ENCODE results near the gene OR3A3. TPM values are rescaled to one million over a fixed set of nuclear protein-coding genes. Genes with fewer than 3 reads are reported as not detected.
"Not testable (repeated sequence)": the region's sequence is repeated elsewhere in the genome, so short reads cannot be mapped to it uniquely, and the experiment has no call there.

Gene OR3A3
- not detected for total RNA-seq
- long read RNA-seq: 0 reads

DNA sequence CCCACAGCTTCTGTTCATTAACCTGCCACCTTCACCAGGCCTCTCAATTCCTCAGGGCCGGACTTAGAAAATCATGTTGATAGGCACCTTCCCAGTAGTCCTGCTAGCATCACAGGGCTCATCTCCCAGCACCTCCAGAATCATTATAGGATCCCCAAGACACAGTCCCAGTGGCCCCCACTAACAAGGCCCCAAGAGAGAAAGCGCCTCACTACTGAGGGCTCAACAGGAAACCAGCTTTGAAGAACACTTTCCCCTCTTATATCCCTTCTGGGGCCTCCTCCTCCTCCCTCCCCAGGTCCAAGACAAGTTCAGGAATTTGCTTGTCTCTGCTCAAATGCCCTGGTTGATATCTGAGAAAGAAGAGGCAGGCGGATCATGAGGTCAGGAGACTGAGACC, at the start of gene OR3A3:
Gene OR3A3 (plus strand): TSS at position 301 of the 400 bp plus-strand sequence.
- WGBS (ENCODE audit: insufficient coverage, low coverage, low lambda C conversion rate, missing lambda C conversion rate): 76% methylated on average over 2 of the region's 3 CpGs
- no peak for TF ChIP-seq POLR2A (IDR thresholded peaks at IDR 0.05)
- TF ChIP-seq, protein P1, sequence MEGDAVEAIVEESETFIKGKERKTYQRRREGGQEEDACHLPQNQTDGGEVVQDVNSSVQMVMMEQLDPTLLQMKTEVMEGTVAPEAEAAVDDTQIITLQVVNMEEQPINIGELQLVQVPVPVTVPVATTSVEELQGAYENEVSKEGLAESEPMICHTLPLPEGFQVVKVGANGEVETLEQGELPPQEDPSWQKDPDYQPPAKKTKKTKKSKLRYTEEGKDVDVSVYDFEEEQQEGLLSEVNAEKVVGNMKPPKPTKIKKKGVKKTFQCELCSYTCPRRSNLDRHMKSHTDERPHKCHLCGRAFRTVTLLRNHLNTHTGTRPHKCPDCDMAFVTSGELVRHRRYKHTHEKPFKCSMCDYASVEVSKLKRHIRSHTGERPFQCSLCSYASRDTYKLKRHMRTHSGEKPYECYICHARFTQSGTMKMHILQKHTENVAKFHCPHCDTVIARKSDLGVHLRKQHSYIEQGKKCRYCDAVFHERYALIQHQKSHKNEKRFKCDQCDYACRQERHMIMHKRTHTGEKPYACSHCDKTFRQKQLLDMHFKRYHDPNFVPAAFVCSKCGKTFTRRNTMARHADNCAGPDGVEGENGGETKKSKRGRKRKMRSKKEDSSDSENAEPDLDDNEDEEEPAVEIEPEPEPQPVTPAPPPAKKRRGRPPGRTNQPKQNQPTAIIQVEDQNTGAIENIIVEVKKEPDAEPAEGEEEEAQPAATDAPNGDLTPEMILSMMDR (IDR thresholded peaks at IDR 0.05): no peak
- H3K4me3 ChIP-seq: no peak within 1 kb of the TSS
- H3K4me1 ChIP-seq: no peaks in the 10 kb centered on the region
- H3K9me3 ChIP-seq: no peaks in the 10 kb centered on the region
- H3K27ac ChIP-seq: no peak within 1 kb of the TSS
- H3K27me3 ChIP-seq: no peaks in the 10 kb centered on the region
- H3K36me3 ChIP-seq: no peaks in the 10 kb centered on the region
- no peak for ATAC-seq
- DNase-seq: no peak
- intact Hi-C loops (cut with DNase I): no loop called here

DNA sequence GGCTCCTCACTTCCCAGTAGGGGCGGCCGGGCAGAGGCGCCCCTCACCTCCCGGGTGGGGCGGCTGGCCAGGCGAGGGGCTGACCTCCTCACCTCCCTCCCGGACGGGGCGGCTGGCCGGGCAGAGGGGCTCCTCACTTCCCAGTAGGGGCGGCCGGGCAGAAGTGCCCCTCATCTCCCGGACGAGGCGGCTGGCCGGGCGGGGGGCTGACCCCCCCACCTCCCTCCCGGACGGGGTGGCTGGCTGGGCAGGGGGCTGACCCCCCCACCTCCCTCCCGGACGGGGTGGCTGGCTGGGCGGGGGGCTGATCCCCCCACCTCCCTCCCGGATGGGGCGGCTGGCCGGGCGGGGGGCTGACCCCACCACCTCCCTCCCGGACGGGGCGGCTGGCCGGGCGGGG, 40.0 kb upstream of the OR3A3 start:
- H3K4me3 ChIP-seq; DNase-seq; H3K4me1 ChIP-seq; ATAC-seq; H3K36me3 ChIP-seq; intact Hi-C loops (cut with DNase I); H3K27ac ChIP-seq; H3K9me3 ChIP-seq; H3K27me3 ChIP-seq: not testable (repeated sequence)
- WGBS (ENCODE audit: insufficient coverage, low coverage, low lambda C conversion rate, missing lambda C conversion rate): no CpG with 5 or more reads among the region's 31 CpGs

DNA sequence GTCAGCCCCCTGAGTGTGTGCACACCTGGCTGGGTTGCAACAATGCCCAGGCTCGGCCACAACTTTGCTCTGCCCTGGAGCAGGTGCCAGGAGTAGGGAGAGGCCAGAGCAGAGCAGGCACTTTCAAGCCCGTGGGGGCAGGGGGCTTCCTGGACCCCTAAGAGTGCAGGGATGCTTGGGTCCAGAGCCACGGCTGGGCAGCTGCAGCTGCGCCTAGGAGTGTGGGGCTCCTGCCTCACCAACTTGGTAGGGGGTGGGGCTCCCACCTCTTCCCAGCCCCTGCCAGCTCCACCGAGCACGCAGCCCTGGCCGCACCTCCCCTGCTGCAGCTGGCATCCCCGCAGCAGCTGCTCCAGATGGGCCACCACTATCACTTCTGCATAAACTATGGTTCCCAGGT, 32.8 kb upstream of the OR3A3 start:
- ATAC-seq: peak in 1 of 4 donors; percentile 20
- Histone ChIP-seq H3K27me3 (no peaks in the 10 kb centered on the region), H3K9me3 (no peaks in the 10 kb centered on the region), H3K27ac (no peak overlapping the region), H3K4me3 (no peak overlapping the region), H3K4me1 (no peaks in the 10 kb centered on the region), H3K36me3 (no peaks in the 10 kb centered on the region)
- WGBS (ENCODE audit: insufficient coverage, low coverage, low lambda C conversion rate, missing lambda C conversion rate): 67% methylated on average over 3 of the region's 8 CpGs
- no peak for DNase-seq
- TF ChIP-seq, protein P1 (IDR thresholded peaks at IDR 0.05): no peak
- no peak for TF ChIP-seq POLR2A (IDR thresholded peaks at IDR 0.05)
- intact Hi-C loops (cut with DNase I): no loop called here

DNA sequence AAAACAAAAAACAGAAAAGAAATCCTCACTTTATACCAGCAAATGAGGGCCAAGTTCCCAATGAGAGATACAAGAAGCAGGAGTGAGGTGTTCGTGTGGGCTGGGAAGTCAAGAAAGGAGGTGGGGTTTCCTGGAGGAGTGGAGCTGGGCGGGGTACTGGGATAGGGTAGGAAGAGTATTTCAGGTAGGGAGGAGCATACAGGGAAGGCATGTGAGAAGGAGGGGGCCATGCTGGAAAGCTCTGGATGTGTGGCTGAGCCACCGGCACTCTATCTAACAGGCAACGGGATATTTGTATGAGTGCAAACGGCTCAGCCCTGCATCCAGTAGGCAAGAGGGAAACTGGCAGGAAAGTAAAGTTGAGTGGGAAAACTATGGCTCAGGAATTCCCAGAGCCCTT, 29.2 kb upstream of the OR3A3 start:
- Histone ChIP-seq H3K27me3 (peaks cover 0 to 9% of the 10 kb centered on the region in 2 donors), H3K4me3 (no peak overlapping the region), H3K36me3 (no peaks in the 10 kb centered on the region), H3K4me1 (no peaks in the 10 kb centered on the region), H3K9me3 (no peaks in the 10 kb centered on the region), H3K27ac (no peak overlapping the region)
- intact Hi-C loops (cut with DNase I): no loop called here
- no peak for DNase-seq
- no peak for ATAC-seq
- WGBS (ENCODE audit: insufficient coverage, low coverage, low lambda C conversion rate, missing lambda C conversion rate): 78% methylated on average over 5 of the region's 5 CpGs
- TF ChIP-seq, protein P1 (IDR thresholded peaks at IDR 0.05): no peak
- no peak for TF ChIP-seq POLR2A (IDR thresholded peaks at IDR 0.05)

DNA sequence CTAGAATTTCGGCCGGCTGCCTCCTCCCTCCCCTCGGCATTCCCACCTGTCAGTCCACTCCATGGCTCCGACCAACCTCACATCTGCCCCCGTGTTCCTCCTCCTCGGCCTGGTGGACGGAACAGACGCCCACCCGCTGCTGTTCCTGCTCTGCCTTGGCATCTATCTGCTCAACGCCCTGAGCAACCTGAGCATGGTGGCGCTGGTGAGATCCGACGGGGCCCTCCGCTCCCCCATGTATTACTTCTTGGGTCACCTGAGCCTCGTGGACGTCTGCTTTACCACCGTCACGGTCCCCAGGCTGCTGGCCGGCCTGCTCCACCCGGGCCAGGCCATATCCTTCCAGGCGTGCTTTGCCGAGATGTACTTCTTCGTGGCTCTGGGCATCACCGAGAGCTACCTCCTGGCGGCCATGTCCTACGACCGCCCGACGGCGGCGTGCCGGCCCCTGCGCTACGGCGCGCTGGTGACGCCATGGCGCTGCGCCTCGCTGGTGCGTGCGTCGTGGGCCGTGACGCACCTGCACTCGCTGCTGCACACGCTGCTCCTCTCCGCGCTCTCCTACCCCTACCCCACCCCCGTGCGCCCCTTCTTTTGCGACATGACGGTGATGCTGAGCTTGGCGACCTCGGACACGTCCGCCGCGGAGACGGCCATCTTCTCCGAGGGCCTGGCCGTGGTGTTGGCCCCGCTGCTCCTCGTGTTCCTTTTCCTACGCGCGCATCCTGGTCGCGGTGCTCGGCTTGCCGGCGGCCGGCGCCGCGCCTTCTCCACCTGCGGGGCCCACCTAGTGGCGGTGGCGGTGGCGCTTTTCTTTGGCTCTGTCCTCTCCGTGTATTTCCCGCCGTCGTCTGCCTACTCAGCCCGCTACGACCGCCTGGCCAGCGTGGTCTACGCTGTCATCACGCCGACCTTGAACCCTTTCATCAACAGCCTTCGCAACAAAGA, 25.0 kb upstream of the OR3A3 start, which contains the start of gene OR3A2:
Gene OR3A2 (minus strand): TSS at position 440 of the 948 bp plus-strand sequence.
- H3K27ac ChIP-seq: no peak within 1 kb of the TSS
- intact Hi-C loops (cut with DNase I): no loop called here
- WGBS (ENCODE audit: insufficient coverage, low coverage, low lambda C conversion rate, missing lambda C conversion rate): 42% methylated on average over 28 of the region's 92 CpGs
- H3K9me3 ChIP-seq: no peaks in the 10 kb centered on the region
- no peak within 1 kb of the TSS for H3K4me3 ChIP-seq
- no peak for TF ChIP-seq POLR2A (IDR thresholded peaks at IDR 0.05)
- TF ChIP-seq, protein P1 (IDR thresholded peaks at IDR 0.05): no peak
- DNase-seq: no peak
- no peaks in the 10 kb centered on the region for H3K4me1 ChIP-seq
- peaks cover 0 to 9% of the 10 kb centered on the region in 2 donors for H3K27me3 ChIP-seq
- no peak for ATAC-seq
- no peaks in the 10 kb centered on the region for H3K36me3 ChIP-seq
